ENCODE measurements around the gene ABCA4.

- TF ChIP-seq, protein P1, sequence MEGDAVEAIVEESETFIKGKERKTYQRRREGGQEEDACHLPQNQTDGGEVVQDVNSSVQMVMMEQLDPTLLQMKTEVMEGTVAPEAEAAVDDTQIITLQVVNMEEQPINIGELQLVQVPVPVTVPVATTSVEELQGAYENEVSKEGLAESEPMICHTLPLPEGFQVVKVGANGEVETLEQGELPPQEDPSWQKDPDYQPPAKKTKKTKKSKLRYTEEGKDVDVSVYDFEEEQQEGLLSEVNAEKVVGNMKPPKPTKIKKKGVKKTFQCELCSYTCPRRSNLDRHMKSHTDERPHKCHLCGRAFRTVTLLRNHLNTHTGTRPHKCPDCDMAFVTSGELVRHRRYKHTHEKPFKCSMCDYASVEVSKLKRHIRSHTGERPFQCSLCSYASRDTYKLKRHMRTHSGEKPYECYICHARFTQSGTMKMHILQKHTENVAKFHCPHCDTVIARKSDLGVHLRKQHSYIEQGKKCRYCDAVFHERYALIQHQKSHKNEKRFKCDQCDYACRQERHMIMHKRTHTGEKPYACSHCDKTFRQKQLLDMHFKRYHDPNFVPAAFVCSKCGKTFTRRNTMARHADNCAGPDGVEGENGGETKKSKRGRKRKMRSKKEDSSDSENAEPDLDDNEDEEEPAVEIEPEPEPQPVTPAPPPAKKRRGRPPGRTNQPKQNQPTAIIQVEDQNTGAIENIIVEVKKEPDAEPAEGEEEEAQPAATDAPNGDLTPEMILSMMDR (IDR thresholded peaks at IDR 0.05; ENCODE audit: extremely low read depth in 1 of 2, insufficient read depth in 1 of 2, low read depth in 1 of 2, low read length in 2 of 2): no peak
- TF ChIP-seq MAX (IDR thresholded peaks at IDR 0.05; ENCODE audit: insufficient read depth, insufficient read length) (no peak), POLR2A (IDR thresholded peaks at IDR 0.05; ENCODE audit: low read depth, low read length) (no peak), MYC (IDR thresholded peaks at IDR 0.05; ENCODE audit: low read depth, low read length) (no peak), POLR2AphosphoS5 (IDR thresholded peaks at IDR 0.05; ENCODE audit: insufficient read depth, low read depth, low read length) (no peak), EZH2 (IDR thresholded peaks at IDR 0.05; ENCODE audit: borderline replicate concordance, low read depth, low read length, severe bottlenecking) (no peak), GATA2 (IDR thresholded peaks at IDR 0.05; ENCODE audit: insufficient read depth, insufficient read length, low read depth, low read length) (no peak), FOS (IDR thresholded peaks at IDR 0.05; ENCODE audit: borderline replicate concordance, insufficient read depth, low read length) (no peak), JUN (IDR thresholded peaks at IDR 0.05; ENCODE audit: borderline replicate concordance, insufficient read depth, insufficient read length, low read depth) (no peak)
Measured at GRCh38 chr1:94071976-94072375, 49.0 kb downstream of the ABCA4 start.

Data from endothelial cell of umbilical vein (primary cell).